CD1c-positive myeloid dendritic cell (primary cell): ENCODE data around the gene CYB5A.

Experiments used
- DNase-seq: peaks from one replicate; pipeline ENCODE4 v3.0.0-alpha.2; 2016; ENCODE audit errors: extremely low spot score

Gene CYB5A

GRCh38 chr18:74215863-74216262, 75.9 kb downstream of the CYB5A start:
- no peak for DNase-seq

GRCh38 chr18:74213429-74213828, 78.3 kb downstream of the CYB5A start:
- DNase-seq, result no peak

- DNase-seq, result no peak
Measured at GRCh38 chr18:74204526-74205152, 87.1 kb downstream of the CYB5A start.

GRCh38 chr18:74203811-74204210, 88.0 kb downstream of the CYB5A start:
- no peak for DNase-seq
